ENCODE data around the gene CCNYL1. TPM values are rescaled to one million over a fixed set of nuclear protein-coding genes. Genes with fewer than 3 reads are reported as not detected.
A peak's percentile ranks its signal among the peaks of the same experiment; 100 is the strongest.
"Not testable (repeated sequence)": the region's sequence is repeated elsewhere in the genome, so short reads cannot be mapped to it uniquely, and the experiment has no call there.

CCNYL1 gene
- total RNA-seq, 4 donors from 2014 or later: 30.0 to 99.5 (median 31.7) TPM

GRCh38 chr2:207686812-207687211 lies 24.6 kb upstream of the CCNYL1 start:
- H3K4me1 ChIP-seq: peaks cover 0 to 10% (median 6%) of the 10 kb centered on the region in 4 donors
- no peaks in the 10 kb centered on the region for H3K27me3 ChIP-seq
- no peaks in the 10 kb centered on the region for H3K36me3 ChIP-seq
- H3K9me3 ChIP-seq: no peaks in the 10 kb centered on the region
- H3K4me3 ChIP-seq: no peak overlapping the region
- no peak for DNase-seq
- TF ChIP-seq EP300 (IDR thresholded peaks at IDR 0.05; ENCODE audit: low read depth) (no peak), POLR2A (IDR thresholded peaks at IDR 0.05) (no peak), CTCF (IDR thresholded peaks at IDR 0.05) (no peak), POLR2AphosphoS5 (IDR thresholded peaks at IDR 0.05) (no peak)
- intact Hi-C loops (cut with DNase I; ENCODE audit: low total_unique reads): no loop called here
- in situ Hi-C loops (cut with MboI; ENCODE audit: low pct_ligation_motif_present in 1 of 4, low pct_unique_long_range_greater_than_20kb in 1 of 4, low sequenced_read_pairs in 3 of 4): no loop called here
- WGBS, 2 donors (ENCODE audit: low coverage in 1 of 2): 68 to 81% methylated on average over 2 of the region's 2 CpGs
- no peak overlapping the region for H3K27ac ChIP-seq

GRCh38 chr2:207688597-207688996 lies 22.8 kb upstream of the CCNYL1 start:
- Histone ChIP-seq H3K36me3 (no peaks in the 10 kb centered on the region), H3K4me3 (no peak overlapping the region), H3K4me1 (peaks cover 0 to 16% (median 5%) of the 10 kb centered on the region in 4 donors), H3K27ac (no peak overlapping the region), H3K9me3 (no peaks in the 10 kb centered on the region), H3K27me3 (no peaks in the 10 kb centered on the region)
- in situ Hi-C loops (cut with MboI; ENCODE audit: low pct_ligation_motif_present in 1 of 4, low pct_unique_long_range_greater_than_20kb in 1 of 4, low sequenced_read_pairs in 3 of 4) (no loop called here), intact Hi-C loops (cut with DNase I; ENCODE audit: low total_unique reads) (no loop called here)
- no peak for DNase-seq
- no peak for TF ChIP-seq CTCF (IDR thresholded peaks at IDR 0.05)
- no peak for TF ChIP-seq POLR2A (IDR thresholded peaks at IDR 0.05)
- no peak for TF ChIP-seq POLR2AphosphoS5 (IDR thresholded peaks at IDR 0.05)
- no peak for TF ChIP-seq EP300 (IDR thresholded peaks at IDR 0.05; ENCODE audit: low read depth)

- intact Hi-C loops (cut with DNase I; ENCODE audit: low total_unique reads); in situ Hi-C loops (cut with MboI; ENCODE audit: low pct_ligation_motif_present in 1 of 4, low pct_unique_long_range_greater_than_20kb in 1 of 4, low sequenced_read_pairs in 3 of 4); H3K36me3 ChIP-seq; H3K27me3 ChIP-seq; H3K4me3 ChIP-seq; H3K27ac ChIP-seq; DNase-seq; H3K9me3 ChIP-seq: not testable (repeated sequence)
- WGBS, 2 donors (ENCODE audit: low coverage in 1 of 2): 87 to 90% methylated on average over 9 to 16 of the region's 16 CpGs
- H3K4me1 ChIP-seq: peaks cover 0 to 13% (median 0%) of the 10 kb centered on the region in 4 donors
These were observed 20.5 kb upstream of the CCNYL1 start for GRCh38 chr2:207690845-207691461.

GRCh38 chr2:207692206-207693065 lies 19.0 kb upstream of the CCNYL1 start:
- 39 to 49% methylated on average over 5 to 7 of the region's 7 CpGs for WGBS, 2 donors (ENCODE audit: low coverage in 1 of 2)
- peaks cover 0 to 13% (median 0%) of the 10 kb centered on the region in 4 donors for H3K4me1 ChIP-seq
- TF ChIP-seq CTCF (IDR thresholded peaks at IDR 0.05): peak; percentile 23 to 40 (median 32)
- no peak for TF ChIP-seq EP300 (IDR thresholded peaks at IDR 0.05; ENCODE audit: low read depth)
- intact Hi-C loops (cut with DNase I; ENCODE audit: low total_unique reads): no loop called here
- peak; percentile 58 for DNase-seq
- in situ Hi-C loops (cut with MboI; ENCODE audit: low pct_ligation_motif_present in 1 of 4, low pct_unique_long_range_greater_than_20kb in 1 of 4, low sequenced_read_pairs in 3 of 4): no loop called here
- H3K27me3 ChIP-seq: no peaks in the 10 kb centered on the region
- H3K27ac ChIP-seq: no peak overlapping the region
- no peak overlapping the region for H3K4me3 ChIP-seq
- H3K9me3 ChIP-seq: no peaks in the 10 kb centered on the region
- no peaks in the 10 kb centered on the region for H3K36me3 ChIP-seq

All from transverse colon (tissue), 4 donors.